HepG2 (cell line): ENCODE measurements around the gene CADM4. TPM values are rescaled to one million over a fixed set of nuclear protein-coding genes. Genes with fewer than 3 reads are reported as not detected.

ENCODE experiments used
- ATAC-seq: fragments of 200-7000 bp; cut with Tn5 transposase; 3 replicates; pipeline ENCODE4 v1.9.1; 2020; ENCODE audit warnings: mild to moderate bottlenecking, moderate library complexity
- BruUV-seq: library from RNA; stranded (reverse); fragments of 400-500 nt; replicated peaks from 2 replicates; lab custom pipeline; 2021; lab: Mats Ljungman, UMichigan
- CTCF ChIA-PET: fragments of 300-600 bp; formaldehyde crosslinking; extraction: SDS; loops from one replicate; lab custom pipeline; 2021; ENCODE audit warnings: low total read pairs, inconsistent platforms, low intra/inter-chr PET ratio; lab: Yijun Ruan, JAX
- POLR2A ChIA-PET: fragments of 350-600 bp; sonication (Branson Sonifier 250); formaldehyde crosslinking; loops from one replicate; lab custom pipeline; 2020; ENCODE audit warnings: antibody characterized with exemption, inconsistent platforms; lab: Yijun Ruan, JAX
- DNase-seq: peaks from one replicate; pipeline ENCODE4 v3.0.0-alpha.2; 2015; ENCODE audit warnings: low spot score
- FAIRE-seq: peaks from 3 replicates; lab custom pipeline; 2011; peaks lifted over from hg19 to GRCh38; lab: Jason Lieb, UNC
- H2AFZ ChIP-seq: one replicate; pipeline ENCODE4 v1.6.1; 2011; ENCODE audit warnings: low read length, inconsistent platforms
- H3K27ac ChIP-seq: fragments of 300-600 bp; 3 replicates; pipeline ENCODE4 v1.8.0; 2011; ENCODE audit warnings: mixed run types, mild to moderate bottlenecking, mixed read lengths, low read length, inconsistent platforms; ENCODE audit not compliant: insufficient read depth; ENCODE audit errors: extremely low read length
- H3K27me3 ChIP-seq, 2 experiments: fragments of 200-600 bp in 1 of 2; 2 replicates in 1 of 2; 3 replicates in 1 of 2; pipeline versions ENCODE4 v1.6.0 to v1.8.0; 2011; ENCODE audit warnings: low read length in 2 of 2, mild to moderate bottlenecking in 2 of 2, moderate library complexity in 2 of 2, inconsistent platforms in 1 of 2; ENCODE audit not compliant: insufficient read depth in 2 of 2, control insufficient read depth in 1 of 2
- H3K36me3 ChIP-seq, 2 experiments: fragments of 200-600 bp in 1 of 2; replicated peaks in 1 of 2; 2 replicates in 1 of 2; 3 replicates in 1 of 2; pipeline versions ENCODE4 v1.5.1 to v1.8.0; 2011; ENCODE audit warnings: low read length in 2 of 2, inconsistent platforms in 1 of 2; ENCODE audit not compliant: insufficient read depth in 2 of 2, control insufficient read depth in 1 of 2
- H3K4me1 ChIP-seq: 2 replicates; pipeline ENCODE4 v1.5.1; 2012; ENCODE audit warnings: low read length, inconsistent platforms; ENCODE audit not compliant: insufficient read depth
- H3K4me2 ChIP-seq: 2 replicates; pipeline ENCODE4 v1.6.0; 2011; ENCODE audit warnings: low read depth, low read length, inconsistent platforms
- H3K4me3 ChIP-seq, 3 experiments: fragments of 200-600 bp in 1 of 3; sonication (generic), shearing (Covaris generic) in 1 of 3; replicated peaks in 1 of 3; 2 replicates each; pipeline ENCODE4 v1.5.1; 2011 to 2016; ENCODE audit warnings: low read length in 3 of 3, inconsistent platforms in 2 of 3, low read depth in 2 of 3, mild to moderate bottlenecking in 2 of 3, control low read depth in 1 of 3, mixed read lengths in 1 of 3; ENCODE audit not compliant: insufficient read depth in 1 of 3
- H3K79me2 ChIP-seq: one replicate; pipeline ENCODE4 v1.6.1; 2011; ENCODE audit warnings: low read length, inconsistent platforms; ENCODE audit not compliant: insufficient read depth
- H3K9ac ChIP-seq: 2 replicates; pipeline ENCODE4 v1.6.0; 2011; ENCODE audit warnings: mild to moderate bottlenecking, low read depth, low read length, inconsistent platforms; ENCODE audit not compliant: insufficient read depth
- H3K9me3 ChIP-seq: 2 replicates; pipeline ENCODE4 v1.5.1; 2012; ENCODE audit warnings: mild to moderate bottlenecking, low read length
- H4K20me1 ChIP-seq: 2 replicates; pipeline ENCODE4 v1.6.0; 2011; ENCODE audit warnings: inconsistent platforms, mild to moderate bottlenecking, low read length, moderate library complexity; ENCODE audit not compliant: insufficient read depth
- KMT2B ChIP-seq: IDR thresholded peaks from 2 replicates; pipeline ENCODE4 v1.6.1; 2016; ENCODE audit warnings: missing genetic modification reagents, missing compliant biosample characterization
- SNRNP70 ChIP-seq: fragments of 200-400 bp; formaldehyde crosslinking; IDR thresholded peaks from 2 replicates; pipeline ENCODE4 v1.6.1; 2017; ENCODE audit warnings: mild to moderate bottlenecking, low read depth, low read length, moderate library complexity
- TEAD2 ChIP-seq: sonication (generic); formaldehyde crosslinking; IDR thresholded peaks from 2 replicates; pipeline ENCODE4 v1.9.0; 2021; ENCODE audit warnings: missing genetic modification reagents
- ZC3H4 ChIP-seq: sonication (generic); formaldehyde crosslinking; IDR thresholded peaks from 2 replicates; pipeline ENCODE4 v1.4.0; 2020; ENCODE audit warnings: missing genetic modification reagents, borderline replicate concordance
- ZKSCAN1 ChIP-seq: fragments of 150-350 bp; IDR thresholded peaks from 2 replicates; pipeline ENCODE4 v1.6.1; 2014; ENCODE audit warnings: low read length
- ZNF737 ChIP-seq: sonication (generic); formaldehyde crosslinking; IDR thresholded peaks from 2 replicates; pipeline ENCODE4 v1.5.0; 2020; ENCODE audit warnings: missing genetic modification reagents, mild to moderate bottlenecking, borderline replicate concordance
- ZNF782 ChIP-seq: sonication (generic); formaldehyde crosslinking; IDR thresholded peaks from 2 replicates; pipeline ENCODE4 v1.4.0; 2020; ENCODE audit warnings: missing genetic modification reagents, mild to moderate bottlenecking, borderline replicate concordance
- ZSCAN30 ChIP-seq: sonication (generic); formaldehyde crosslinking; IDR thresholded peaks from 2 replicates; pipeline ENCODE4 v1.5.0; 2020; ENCODE audit warnings: mild to moderate bottlenecking, missing genetic modification reagents
- WGBS: methylation state at CpG from one replicate; pipeline ENCODE4 v1.1.6; 2017; ENCODE audit warnings: low lambda C conversion rate; 5-methylcytosine and 5-hydroxymethylcytosine counted together
- in situ Hi-C: cut with HindIII; loops from 2 replicates; pipeline ENCODE4 v1.10.0; 2017; ENCODE audit warnings: low pct_unique_long_range_greater_than_20kb; ENCODE audit not compliant: extremely low pct_ligation_motif_present
- intact Hi-C: fragments of 100-400 bp; cut with micrococcal nuclease; formaldehyde crosslinking; loops from one replicate; pipeline ENCODE4 v1.10.0; 2022; ENCODE audit not compliant: unreplicated experiment
- polyA plus RNA-seq, 8 experiments: library from polyadenylated mRNA; depleted of rRNA in 3 of 8; stranded (reverse) in 7 of 8; unstranded in 1 of 8; fragments of >200 nt; fragmentation: Illumina TruSeq in 4 of 8; extraction: Trizol in 4 of 8; gene quantifications; 2 replicates each; pipeline versions ENCODE4 v1.2.1 to v1.2.3, GENCODE V29; 2011 to 2016; ENCODE audit warnings: low read depth in 4 of 8, missing spikeins in 1 of 8, mixed read lengths in 1 of 8; ENCODE audit not compliant: insufficient read depth in 1 of 8
- total RNA-seq, 5 experiments: library from RNA; depleted of rRNA; stranded (reverse); fragments of >200 nt; fragmentation: Illumina TruSeq; extraction: Trizol; gene quantifications; 2 replicates each; pipeline ENCODE4 v1.2.3, GENCODE V29; 2016; ENCODE audit warnings: low read depth in 1 of 5
- TF ChIP-seq, protein P1 (sequence below): sonication (generic); formaldehyde crosslinking; IDR thresholded peaks from 2 replicates; pipeline ENCODE4 v1.4.0; 2020; ENCODE audit warnings: mild to moderate bottlenecking, missing genetic modification reagents
- TF ChIP-seq, protein P2 (sequence below): sonication (generic); formaldehyde crosslinking; IDR thresholded peaks from 2 replicates; pipeline ENCODE4 v1.5.0; 2020; ENCODE audit warnings: mild to moderate bottlenecking, missing genetic modification reagents, borderline replicate concordance

The CADM4 gene
- total and polyA plus RNA-seq, 2 of the 13 experiments (the other 11 are each of a cell fraction or from before 2014, with no cell fraction given): 8.5 to 16.0 TPM

DNA sequence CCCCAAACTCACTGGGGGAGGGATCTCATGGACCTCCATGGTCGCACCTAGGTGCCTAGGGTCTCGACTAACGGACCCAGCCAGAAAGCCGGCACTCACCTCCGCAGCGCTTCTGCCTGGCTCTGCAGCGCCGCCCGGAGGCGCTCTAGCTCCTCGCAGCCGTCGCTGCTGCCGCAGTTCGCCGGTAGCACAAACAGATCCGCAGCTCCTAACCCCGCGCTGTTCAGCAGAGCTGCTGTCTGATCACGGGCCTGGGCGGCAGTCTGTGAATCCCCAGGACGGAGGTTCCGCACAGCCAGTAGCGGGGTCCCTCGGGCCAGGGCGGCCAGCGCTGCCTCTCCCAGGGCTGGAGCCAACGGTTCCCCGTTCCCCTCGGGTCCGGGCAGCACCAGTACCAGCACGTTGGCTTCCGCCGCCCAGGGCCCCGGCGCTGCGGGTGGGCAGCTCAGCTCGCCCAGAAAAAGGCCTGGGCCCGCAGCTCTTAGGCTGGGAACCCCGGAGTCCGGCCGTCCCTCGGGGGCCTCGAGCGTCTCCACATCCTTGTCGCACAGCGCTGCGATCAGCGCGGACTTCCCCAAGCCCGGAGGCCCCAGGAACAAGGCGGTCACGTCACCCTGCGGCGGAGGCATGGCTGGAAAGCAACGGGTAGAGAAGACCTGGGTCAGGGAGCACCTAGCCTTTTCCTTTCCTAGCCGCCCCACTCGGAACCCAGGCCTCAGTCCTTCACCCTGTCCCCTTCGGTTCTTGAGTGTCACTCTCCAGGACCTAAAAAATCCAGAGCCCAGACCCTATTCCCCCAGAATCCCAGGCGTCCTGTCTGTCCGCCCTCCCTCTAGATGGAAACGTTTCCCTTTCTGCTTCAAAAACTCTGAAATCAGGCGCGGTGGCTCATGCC lies 44.7 kb downstream of the CADM4 start:
- Histone ChIP-seq H3K27ac (peak overlapping the region; percentile 72), H3K36me3 (peaks cover 6 to 19% of the 10 kb centered on the region in 2 experiments; a peak in 4 of 5 replicates), H3K4me3 (peak overlapping the region; percentile 74 to 90 (median 84)), H3K4me2 (peak overlapping the region; percentile 88), H3K79me2 (peaks cover 27% of the 10 kb centered on the region), H3K9me3 (no peaks in the 10 kb centered on the region), H3K27me3 (no peaks in the 10 kb centered on the region; a peak in 1 of 5 replicates), H2AFZ (no peak overlapping the region), H3K9ac (peak overlapping the region; percentile 91), H3K4me1 (peaks cover 28% of the 10 kb centered on the region), H4K20me1 (peaks cover 2% of the 10 kb centered on the region; the same call in 1 of the 2 replicates)
- DNase-seq: peak; percentile 47
- no TSS peak for BruUV-seq
- intact Hi-C loops (loop anchor here (10.0 kb wide), 1 partner anchor 70 kb away; the partner anchor contains the start of gene ETHE1), in situ Hi-C loops (loop anchor here (5.0 kb wide), 1 partner anchor 57 kb away; no protein-coding TSS in a partner anchor)
- FAIRE-seq: no peak
- CTCF ChIA-PET: interaction anchor here (1.6 to 2.4 kb wide), 2 partner anchors 40 to 57 kb away, joined by 12 to 13 read pairs; no protein-coding TSS in a partner anchor
- POLR2A ChIA-PET: interaction anchor here (0.8 to 2.4 kb wide), 9 partner anchors 11 to 160 kb away, joined by 3 to 20 read pairs (median 6); partner anchors contain the start of genes SMG9 and ZNF575
- ATAC-seq: peak; percentile 70
- WGBS: 11% methylated on average over 10 of the region's 64 CpGs
- TF ChIP-seq SNRNP70 (no peak), ZSCAN30 (CRISPR knock-in tag) (no peak), TEAD2 (CRISPR knock-in tag) (no peak), ZC3H4 (CRISPR knock-in tag) (no peak), ZNF782 (CRISPR knock-in tag) (no peak), ZKSCAN1 (no peak), ZNF737 (no peak), KMT2B (CRISPR knock-in tag) (no peak)
- TF ChIP-seq, protein P1, sequence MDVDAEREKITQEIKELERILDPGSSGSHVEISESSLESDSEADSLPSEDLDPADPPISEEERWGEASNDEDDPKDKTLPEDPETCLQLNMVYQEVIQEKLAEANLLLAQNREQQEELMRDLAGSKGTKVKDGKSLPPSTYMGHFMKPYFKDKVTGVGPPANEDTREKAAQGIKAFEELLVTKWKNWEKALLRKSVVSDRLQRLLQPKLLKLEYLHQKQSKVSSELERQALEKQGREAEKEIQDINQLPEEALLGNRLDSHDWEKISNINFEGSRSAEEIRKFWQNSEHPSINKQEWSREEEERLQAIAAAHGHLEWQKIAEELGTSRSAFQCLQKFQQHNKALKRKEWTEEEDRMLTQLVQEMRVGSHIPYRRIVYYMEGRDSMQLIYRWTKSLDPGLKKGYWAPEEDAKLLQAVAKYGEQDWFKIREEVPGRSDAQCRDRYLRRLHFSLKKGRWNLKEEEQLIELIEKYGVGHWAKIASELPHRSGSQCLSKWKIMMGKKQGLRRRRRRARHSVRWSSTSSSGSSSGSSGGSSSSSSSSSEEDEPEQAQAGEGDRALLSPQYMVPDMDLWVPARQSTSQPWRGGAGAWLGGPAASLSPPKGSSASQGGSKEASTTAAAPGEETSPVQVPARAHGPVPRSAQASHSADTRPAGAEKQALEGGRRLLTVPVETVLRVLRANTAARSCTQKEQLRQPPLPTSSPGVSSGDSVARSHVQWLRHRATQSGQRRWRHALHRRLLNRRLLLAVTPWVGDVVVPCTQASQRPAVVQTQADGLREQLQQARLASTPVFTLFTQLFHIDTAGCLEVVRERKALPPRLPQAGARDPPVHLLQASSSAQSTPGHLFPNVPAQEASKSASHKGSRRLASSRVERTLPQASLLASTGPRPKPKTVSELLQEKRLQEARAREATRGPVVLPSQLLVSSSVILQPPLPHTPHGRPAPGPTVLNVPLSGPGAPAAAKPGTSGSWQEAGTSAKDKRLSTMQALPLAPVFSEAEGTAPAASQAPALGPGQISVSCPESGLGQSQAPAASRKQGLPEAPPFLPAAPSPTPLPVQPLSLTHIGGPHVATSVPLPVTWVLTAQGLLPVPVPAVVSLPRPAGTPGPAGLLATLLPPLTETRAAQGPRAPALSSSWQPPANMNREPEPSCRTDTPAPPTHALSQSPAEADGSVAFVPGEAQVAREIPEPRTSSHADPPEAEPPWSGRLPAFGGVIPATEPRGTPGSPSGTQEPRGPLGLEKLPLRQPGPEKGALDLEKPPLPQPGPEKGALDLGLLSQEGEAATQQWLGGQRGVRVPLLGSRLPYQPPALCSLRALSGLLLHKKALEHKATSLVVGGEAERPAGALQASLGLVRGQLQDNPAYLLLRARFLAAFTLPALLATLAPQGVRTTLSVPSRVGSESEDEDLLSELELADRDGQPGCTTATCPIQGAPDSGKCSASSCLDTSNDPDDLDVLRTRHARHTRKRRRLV (CRISPR knock-in tag): peak; percentile 69; the same call in 1 of the 2 replicates
- TF ChIP-seq, protein P2, sequence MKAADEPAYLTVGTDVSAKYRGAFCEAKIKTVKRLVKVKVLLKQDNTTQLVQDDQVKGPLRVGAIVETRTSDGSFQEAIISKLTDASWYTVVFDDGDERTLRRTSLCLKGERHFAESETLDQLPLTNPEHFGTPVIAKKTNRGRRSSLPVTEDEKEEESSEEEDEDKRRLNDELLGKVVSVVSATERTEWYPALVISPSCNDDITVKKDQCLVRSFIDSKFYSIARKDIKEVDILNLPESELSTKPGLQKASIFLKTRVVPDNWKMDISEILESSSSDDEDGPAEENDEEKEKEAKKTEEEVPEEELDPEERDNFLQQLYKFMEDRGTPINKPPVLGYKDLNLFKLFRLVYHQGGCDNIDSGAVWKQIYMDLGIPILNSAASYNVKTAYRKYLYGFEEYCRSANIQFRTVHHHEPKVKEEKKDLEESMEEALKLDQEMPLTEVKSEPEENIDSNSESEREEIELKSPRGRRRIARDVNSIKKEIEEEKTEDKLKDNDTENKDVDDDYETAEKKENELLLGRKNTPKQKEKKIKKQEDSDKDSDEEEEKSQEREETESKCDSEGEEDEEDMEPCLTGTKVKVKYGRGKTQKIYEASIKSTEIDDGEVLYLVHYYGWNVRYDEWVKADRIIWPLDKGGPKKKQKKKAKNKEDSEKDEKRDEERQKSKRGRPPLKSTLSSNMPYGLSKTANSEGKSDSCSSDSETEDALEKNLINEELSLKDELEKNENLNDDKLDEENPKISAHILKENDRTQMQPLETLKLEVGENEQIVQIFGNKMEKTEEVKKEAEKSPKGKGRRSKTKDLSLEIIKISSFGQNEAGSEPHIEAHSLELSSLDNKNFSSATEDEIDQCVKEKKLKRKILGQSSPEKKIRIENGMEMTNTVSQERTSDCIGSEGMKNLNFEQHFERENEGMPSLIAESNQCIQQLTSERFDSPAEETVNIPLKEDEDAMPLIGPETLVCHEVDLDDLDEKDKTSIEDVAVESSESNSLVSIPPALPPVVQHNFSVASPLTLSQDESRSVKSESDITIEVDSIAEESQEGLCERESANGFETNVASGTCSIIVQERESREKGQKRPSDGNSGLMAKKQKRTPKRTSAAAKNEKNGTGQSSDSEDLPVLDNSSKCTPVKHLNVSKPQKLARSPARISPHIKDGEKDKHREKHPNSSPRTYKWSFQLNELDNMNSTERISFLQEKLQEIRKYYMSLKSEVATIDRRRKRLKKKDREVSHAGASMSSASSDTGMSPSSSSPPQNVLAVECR (CRISPR knock-in tag): peak; percentile 61; the same call in 1 of the 2 replicates
